ENCODE measurements around the gene ANTXR2. TPM values are rescaled to one million over a fixed set of nuclear protein-coding genes. Genes with fewer than 3 reads are reported as not detected.

ANTXR2 gene
- total RNA-seq, 2 donors from 2014 or later: 13.6 to 16.4 TPM

DNA sequence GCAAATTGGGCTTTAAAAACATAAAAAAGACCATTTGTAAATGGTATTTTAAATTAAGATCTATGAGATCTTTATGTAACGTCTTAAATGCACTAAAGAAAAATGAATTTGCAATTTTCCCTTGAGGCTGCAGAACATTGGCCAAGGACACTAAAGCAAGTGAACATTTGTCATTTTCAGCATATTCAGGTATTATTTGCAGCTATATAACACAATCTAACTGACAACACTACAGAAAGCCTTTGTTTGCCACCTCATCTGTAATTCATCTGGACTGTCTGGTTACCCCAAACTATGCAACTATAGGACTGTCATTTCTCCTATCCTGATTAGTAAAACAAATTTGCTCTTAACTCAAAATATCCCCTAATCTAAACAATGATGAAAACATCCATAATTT lies 74.8 kb downstream of the ANTXR2 start:
- TF ChIP-seq CTCF (conservative IDR thresholded peaks at IDR 0.05): no peak
- H3K36me3 Mint-ChIP-seq (ENCODE audit: low read depth): peaks cover 3% of the 10 kb centered on the region
- DNase-seq: no peak
- H3K4me1 ChIP-seq (ENCODE audit: control insufficient read depth, insufficient read depth, low read length): no peaks in the 10 kb centered on the region
- H3K4me1 Mint-ChIP-seq: peaks cover 8% of the 10 kb centered on the region
- WGBS, 2 experiments (ENCODE audit: insufficient coverage in 1 of 2, insufficient read length in 1 of 2): 81% methylated on average over 1 of the region's 1 CpG; no CpG with 5 or more reads in 1 of the 2 experiments
- no peak overlapping the region for H3K27ac Mint-ChIP-seq
- H3K9me3 ChIP-seq (ENCODE audit: control insufficient read depth, low read length): no peaks in the 10 kb centered on the region
- H3K36me3 ChIP-seq (ENCODE audit: control insufficient read depth, insufficient read depth, low read length): no peaks in the 10 kb centered on the region
- no peak overlapping the region for H3K27ac ChIP-seq (ENCODE audit: low read depth, low read length)
- H3K4me3 ChIP-seq (ENCODE audit: low read length): no peak overlapping the region
- no peak overlapping the region for H3K9ac ChIP-seq (ENCODE audit: extremely low read depth, low read length, poor library complexity, severe bottlenecking)
- peaks cover 37% of the 10 kb centered on the region for H3K27me3 Mint-ChIP-seq (ENCODE audit: insufficient read depth)
- H3K4me3 Mint-ChIP-seq: no peak overlapping the region
- peaks cover 9% of the 10 kb centered on the region for H3K9me3 Mint-ChIP-seq
- H3K27me3 ChIP-seq (ENCODE audit: control insufficient read depth, insufficient read depth, low read length, poor library complexity, severe bottlenecking): peaks cover 50% of the 10 kb centered on the region

- Mint-ChIP-seq H3K27ac (no peak overlapping the region), H3K27me3 (ENCODE audit: insufficient read depth) (peaks cover 43% of the 10 kb centered on the region), H3K9me3 (peaks cover 1% of the 10 kb centered on the region), H3K4me3 (no peak overlapping the region), H3K36me3 (ENCODE audit: low read depth) (no peaks in the 10 kb centered on the region), H3K4me1 (peaks cover 8% of the 10 kb centered on the region)
- H3K4me1 ChIP-seq (ENCODE audit: control insufficient read depth, insufficient read depth, low read length): no peaks in the 10 kb centered on the region
- no peak overlapping the region for H3K9ac ChIP-seq (ENCODE audit: extremely low read depth, low read length, poor library complexity, severe bottlenecking)
- no peaks in the 10 kb centered on the region for H3K36me3 ChIP-seq (ENCODE audit: control insufficient read depth, insufficient read depth, low read length)
- no peak overlapping the region for H3K4me3 ChIP-seq (ENCODE audit: low read length)
- no peak for DNase-seq
- H3K9me3 ChIP-seq (ENCODE audit: control insufficient read depth, low read length): no peaks in the 10 kb centered on the region
- no peak overlapping the region for H3K27ac ChIP-seq (ENCODE audit: low read depth, low read length)
- H3K27me3 ChIP-seq (ENCODE audit: control insufficient read depth, insufficient read depth, low read length, poor library complexity, severe bottlenecking): peaks cover 58% of the 10 kb centered on the region
- TF ChIP-seq CTCF (conservative IDR thresholded peaks at IDR 0.05): no peak
- 87 to 100% methylated on average over 1 to 2 of the region's 2 CpGs for WGBS, 2 experiments (ENCODE audit: insufficient coverage in 1 of 2, insufficient read length in 1 of 2)
These were observed 76.2 kb downstream of the ANTXR2 start for GRCh38 chr4:79996851-79997250.

DNA sequence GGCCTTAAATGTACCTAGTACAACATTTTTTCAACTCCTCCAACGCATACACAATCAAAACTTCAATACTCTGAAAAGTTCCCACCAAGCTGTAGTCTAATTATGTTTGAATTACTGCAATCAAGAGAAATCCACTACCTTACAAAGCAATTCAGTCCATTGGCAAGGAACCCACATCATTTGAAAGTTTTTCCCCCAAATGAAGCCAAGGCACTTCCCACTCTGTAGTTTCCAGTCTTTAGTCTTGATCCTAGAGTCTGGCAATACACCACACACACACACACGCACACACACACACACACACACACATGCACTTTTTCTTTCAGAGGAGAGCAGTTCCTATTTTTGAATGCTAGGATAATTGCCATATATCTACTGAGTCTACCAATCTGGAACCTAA lies 79.6 kb downstream of the ANTXR2 start:
- Histone ChIP-seq H3K9me3 (ENCODE audit: control insufficient read depth, low read length) (no peaks in the 10 kb centered on the region), H3K27ac (ENCODE audit: low read depth, low read length) (no peak overlapping the region), H3K36me3 (ENCODE audit: control insufficient read depth, insufficient read depth, low read length) (no peaks in the 10 kb centered on the region), H3K4me3 (ENCODE audit: low read length) (no peak overlapping the region), H3K9ac (ENCODE audit: extremely low read depth, low read length, poor library complexity, severe bottlenecking) (no peak overlapping the region), H3K27me3 (ENCODE audit: control insufficient read depth, insufficient read depth, low read length, poor library complexity, severe bottlenecking) (peaks cover 55% of the 10 kb centered on the region), H3K4me1 (ENCODE audit: control insufficient read depth, insufficient read depth, low read length) (no peaks in the 10 kb centered on the region)
- Mint-ChIP-seq H3K9me3 (peaks cover 2% of the 10 kb centered on the region), H3K4me3 (no peak overlapping the region), H3K27me3 (ENCODE audit: insufficient read depth) (peaks cover 38% of the 10 kb centered on the region), H3K4me1 (peaks cover 8% of the 10 kb centered on the region), H3K27ac (no peak overlapping the region), H3K36me3 (ENCODE audit: low read depth) (no peaks in the 10 kb centered on the region)
- TF ChIP-seq CTCF (conservative IDR thresholded peaks at IDR 0.05): no peak
- DNase-seq: no peak
- WGBS, 2 experiments (ENCODE audit: insufficient coverage in 1 of 2, insufficient read length in 1 of 2): 80% methylated on average over 1 to 2 of the region's 2 CpGs

Measured in endodermal cell (in vitro differentiated cells).